OCI-M1 (cell line): Measurements from ENCODE around the gene TSFM.

Experiments used
- DNase-seq: peaks from one replicate; lab custom pipeline; 2025; lab: John Stamatoyannopoulos, UW

TSFM gene

GRCh38 chr12:57782608-57783465 is at the start of gene TSFM:
TSS of gene TSFM (plus strand) at chr12:57782787. CDS start at chr12:57782802, 15 bp downstream.
- DNase-seq = peak; percentile 97

DNA sequence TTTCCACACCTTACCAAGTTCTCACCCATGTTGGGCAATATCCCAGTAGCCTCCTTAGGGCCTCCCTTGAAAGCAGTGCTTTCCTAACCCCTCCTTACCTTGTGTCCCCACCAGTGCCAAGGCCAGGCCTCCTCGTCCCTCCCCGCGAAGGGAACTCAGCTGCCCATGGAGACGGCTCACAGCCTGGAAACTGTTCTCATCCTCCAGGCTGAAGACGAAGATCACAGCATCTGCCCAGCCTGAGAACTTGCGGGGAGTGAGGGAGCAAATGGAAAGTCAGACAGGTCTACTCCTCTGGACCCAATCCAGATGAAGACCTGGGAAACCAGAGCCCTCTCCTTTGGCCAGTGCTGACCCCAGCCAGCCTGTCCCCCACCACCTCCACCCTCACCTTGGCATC is 48.7 kb upstream of the TSFM start:
- no peak for DNase-seq

- DNase-seq = no peak
Measured at GRCh38 chr12:57734591-57734990, 48.0 kb upstream of the TSFM start.

DNA sequence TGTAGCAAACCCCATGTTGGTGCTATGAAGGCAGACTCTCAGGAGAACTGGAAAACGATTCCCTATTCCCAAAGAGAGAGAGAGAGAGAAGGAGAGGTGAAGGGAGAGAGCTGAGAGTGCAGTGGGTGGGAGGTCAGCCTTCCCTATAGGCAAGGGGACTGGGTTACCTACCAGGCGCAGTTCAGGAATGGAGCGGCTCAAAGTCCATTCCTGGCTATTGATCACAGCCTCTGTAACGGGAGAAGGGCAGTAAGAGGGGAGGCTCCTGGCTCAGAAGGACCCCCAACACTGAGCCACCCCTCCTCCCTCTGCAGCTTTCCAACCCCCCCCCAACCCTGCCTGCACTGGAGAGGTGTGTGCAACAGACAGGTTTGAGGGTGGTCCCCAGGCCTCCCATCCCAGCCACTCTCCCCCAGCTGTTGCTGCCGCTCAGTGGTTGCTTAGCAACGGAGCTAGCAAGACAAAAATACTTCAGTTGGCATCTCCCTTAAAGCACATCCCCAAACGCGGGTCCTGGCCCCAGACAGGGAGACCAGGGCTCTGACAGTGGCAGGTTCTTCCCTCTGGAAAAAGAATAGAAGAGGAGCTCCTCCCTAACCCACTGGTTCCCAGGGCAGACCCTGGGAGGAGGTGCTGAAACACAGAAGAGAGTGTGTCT is 47.3 kb upstream of the TSFM start:
- DNase-seq = no peak

- DNase-seq = no peak
Measured at GRCh38 chr12:57735952-57736740, 46.4 kb upstream of the TSFM start.

DNA sequence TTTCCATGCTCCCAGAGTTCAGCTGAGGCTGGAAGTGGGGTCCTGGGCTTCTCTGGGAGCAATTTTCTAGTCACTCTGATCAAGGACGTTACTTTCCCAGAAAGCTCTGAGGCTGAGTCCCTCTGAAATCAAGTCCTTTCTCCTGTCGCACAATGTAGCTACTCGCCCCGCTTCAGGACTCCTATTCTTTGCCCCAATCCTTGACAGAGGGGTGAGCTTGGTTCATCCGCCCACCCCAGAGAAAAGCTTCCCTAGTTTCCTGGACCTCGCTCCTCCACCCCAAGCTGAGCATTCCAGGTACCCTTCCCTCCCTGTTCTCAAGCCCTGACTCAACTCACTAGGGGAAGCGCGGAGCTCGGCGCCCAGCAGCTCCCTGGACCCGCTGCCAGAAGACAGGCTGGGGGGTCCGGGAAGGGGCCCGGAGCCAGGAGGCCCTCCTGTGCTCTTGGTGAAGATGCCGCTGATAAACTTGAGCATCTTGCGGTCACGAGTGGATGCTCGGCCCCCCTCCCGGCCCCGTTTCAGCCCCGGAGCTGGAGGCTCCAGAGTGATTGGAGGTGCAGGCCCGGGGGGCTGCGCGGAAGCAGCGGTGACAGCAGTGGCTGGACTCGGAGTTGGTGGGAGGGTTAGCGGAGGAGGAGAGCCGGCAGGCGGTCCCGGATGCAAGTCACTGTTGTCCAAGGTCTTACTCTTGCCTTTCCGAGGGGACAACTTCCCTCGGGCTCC is 45.7 kb upstream of the TSFM start:
- no peak for DNase-seq

- no peak for DNase-seq
Measured at GRCh38 chr12:57737467-57738460, 44.8 kb upstream of the TSFM start.

GRCh38 chr12:57738661-57739237 is 43.8 kb upstream of the TSFM start, which contains the start of gene AGAP2:
TSS of gene AGAP2 (minus strand) at chr12:57738742. CDS start at chr12:57738246, 496 bp downstream.
- DNase-seq = no peak

GRCh38 chr12:57739387-57739786 is 43.2 kb upstream of the TSFM start:
- no peak for DNase-seq

- DNase-seq = no peak
Measured at GRCh38 chr12:57739914-57740538, 42.6 kb upstream of the TSFM start.

DNA sequence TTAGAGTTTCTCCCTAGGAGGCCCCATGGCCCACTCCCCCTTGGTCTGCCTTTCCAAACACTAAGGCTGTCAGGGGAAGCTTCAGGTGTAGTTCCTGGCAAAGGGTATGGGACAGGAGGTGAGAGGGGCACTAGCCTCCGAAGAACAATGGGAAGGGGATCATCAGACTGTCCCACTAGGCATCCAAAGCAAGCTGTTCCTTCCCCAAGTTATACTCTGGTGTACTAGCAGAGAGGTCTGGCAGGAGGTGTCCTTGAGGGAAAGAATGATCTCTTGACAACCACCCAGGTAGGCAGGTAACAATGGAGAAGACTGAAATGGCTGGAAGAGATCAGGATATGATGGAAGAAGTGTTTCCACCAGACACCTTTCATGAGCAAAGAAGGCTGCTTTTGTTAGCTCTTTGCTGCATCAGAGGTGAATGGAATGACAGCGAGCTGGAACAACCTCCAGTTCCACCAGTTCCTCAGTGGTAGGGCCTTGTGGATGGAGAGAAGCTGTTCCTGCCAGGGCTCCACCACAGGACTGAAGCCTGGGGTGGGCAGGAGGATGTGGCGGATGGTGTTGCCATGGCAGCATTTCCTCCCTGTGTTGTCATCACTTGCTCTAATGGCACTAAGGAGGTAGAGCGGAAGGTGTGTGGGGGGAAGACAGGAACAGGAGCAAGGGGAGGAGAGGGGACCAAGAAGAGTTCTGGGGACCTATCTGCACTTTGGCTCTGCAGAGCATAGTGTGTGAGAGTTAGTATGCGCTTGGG is 41.8 kb upstream of the TSFM start:
- no peak for DNase-seq

- peak; percentile 41 for DNase-seq
Measured at GRCh38 chr12:57741413-57741789, 41.2 kb upstream of the TSFM start.

GRCh38 chr12:57741844-57742738 is 40.5 kb upstream of the TSFM start:
- DNase-seq = peak; percentile 78

- peak; percentile 55 for DNase-seq
Measured at GRCh38 chr12:57743769-57744168, 38.8 kb upstream of the TSFM start.

DNA sequence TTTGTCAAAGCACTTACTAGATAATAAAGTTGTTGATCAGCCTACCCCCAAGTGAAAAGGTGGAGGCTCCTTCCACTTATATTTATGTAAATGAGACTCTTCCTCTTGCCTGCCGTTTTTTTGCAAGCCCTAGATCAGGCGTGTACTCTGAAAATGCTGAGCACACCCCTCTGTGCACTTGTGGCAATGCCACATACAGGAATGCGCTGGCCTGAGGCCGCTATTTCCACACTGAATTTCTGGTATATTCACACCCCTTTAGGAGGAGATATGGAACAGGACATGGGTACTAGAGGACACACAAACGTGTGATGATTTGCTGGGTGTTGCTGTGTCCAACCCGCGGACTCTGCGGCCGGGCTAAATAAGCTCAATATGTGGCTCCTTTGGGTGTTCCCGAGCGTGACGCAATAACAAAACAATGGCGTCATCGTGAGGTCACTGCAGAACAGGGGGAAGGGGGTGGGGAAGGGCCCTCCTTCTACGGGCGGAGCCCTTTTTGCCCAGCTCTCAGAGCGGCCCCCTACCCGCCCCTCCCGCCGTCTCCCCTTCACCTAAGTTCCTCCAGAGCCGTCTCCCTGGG is 38.3 kb upstream of the TSFM start:
- peak; percentile 97 for DNase-seq

DNA sequence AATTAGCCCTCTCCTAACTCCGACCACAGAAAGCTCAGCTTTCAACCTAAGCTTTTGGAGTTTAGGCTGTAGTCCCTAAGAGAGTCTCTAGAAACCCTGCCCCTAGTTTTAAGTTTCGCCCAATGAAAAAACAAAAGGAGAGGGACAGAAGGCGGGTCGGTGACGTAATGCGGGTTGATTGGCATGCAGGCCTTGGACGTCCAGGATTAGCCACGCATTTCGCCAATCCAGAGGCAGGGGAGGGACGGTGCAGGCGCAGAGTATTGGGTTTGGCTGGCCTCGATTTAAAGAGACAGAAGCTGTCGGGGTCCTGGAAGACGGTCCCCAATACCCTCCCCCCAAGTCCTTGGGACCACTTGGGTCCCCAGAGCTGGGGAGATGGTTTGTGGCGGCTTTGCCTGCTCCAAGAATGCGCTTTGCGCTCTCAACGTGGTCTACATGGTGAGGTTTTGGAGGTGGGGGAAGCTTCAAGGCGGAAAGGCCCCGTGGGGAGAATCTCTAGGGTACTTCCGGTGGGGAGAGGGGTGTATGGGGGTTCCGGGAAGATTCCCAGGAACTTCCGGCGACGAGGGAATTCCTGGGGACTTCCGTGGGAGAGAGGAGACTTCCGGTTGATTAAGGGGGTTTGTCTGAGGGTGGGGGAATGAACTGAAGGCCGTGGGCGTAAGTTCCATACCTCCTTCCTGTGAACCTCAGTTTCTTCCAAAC is 37.7 kb upstream of the TSFM start, which contains the start of gene TSPAN31:
Gene TSPAN31, plus strand, starts transcription at position 263 of the 708 bp plus-strand sequence. Its CDS starts 116 bp downstream, at position 379.
- DNase-seq = peak; percentile 99

GRCh38 chr12:57745485-57745881 is 37.1 kb upstream of the TSFM start:
- peak; percentile 59 for DNase-seq
